Trophoblast cell (in vitro differentiated cells and primary cell): ENCODE results near the gene DOCK3.

Source experiments
- DNase-seq, 2 donors: peaks; one replicate each; pipeline ENCODE4 v3.0.0-alpha.2; 2016
- H2AFZ ChIP-seq: 2 replicates; pipeline ENCODE4 v1.6.1; 2013; ENCODE audit warnings: low read length, moderate library complexity, mild to moderate bottlenecking; ENCODE audit not compliant: insufficient read depth, poor library complexity
- H2AK5ac ChIP-seq: 2 replicates; pipeline ENCODE4 v1.6.1; 2013; ENCODE audit warnings: mild to moderate bottlenecking, low read length
- H2BK120ac ChIP-seq: 2 replicates; pipeline ENCODE4 v1.6.1; 2013; ENCODE audit warnings: low read length, mild to moderate bottlenecking, moderate library complexity; ENCODE audit not compliant: insufficient read depth, poor library complexity
- H2BK12ac ChIP-seq: 2 replicates; pipeline ENCODE4 v1.6.1; 2013; ENCODE audit warnings: mild to moderate bottlenecking, low read length, moderate library complexity
- H2BK5ac ChIP-seq: 2 replicates; pipeline ENCODE4 v1.6.1; 2013; ENCODE audit warnings: low read length, low read depth, moderate library complexity, mild to moderate bottlenecking; ENCODE audit not compliant: poor library complexity
- H3K14ac ChIP-seq: 2 replicates; pipeline ENCODE4 v1.6.1; 2013; ENCODE audit warnings: mild to moderate bottlenecking, low read length
- H3K18ac ChIP-seq: 2 replicates; pipeline ENCODE4 v1.6.1; 2013; ENCODE audit warnings: mild to moderate bottlenecking, low read length
- H3K23ac ChIP-seq: 2 replicates; pipeline ENCODE4 v1.6.1; 2013; ENCODE audit warnings: low read length
- H3K27ac ChIP-seq: 2 replicates; pipeline ENCODE4 v1.5.1; 2013; ENCODE audit warnings: low read depth, mild to moderate bottlenecking, inconsistent platforms, low read length, moderate library complexity
- H3K27me3 ChIP-seq: 2 replicates; pipeline ENCODE4 v1.6.1; 2013; ENCODE audit warnings: inconsistent platforms, mild to moderate bottlenecking, low read length, moderate library complexity; ENCODE audit not compliant: insufficient read depth
- H3K36me3 ChIP-seq, 2 experiments: 1 replicate in 1 of 2; 2 replicates in 1 of 2; pipeline ENCODE4 v1.6.1; 2013; ENCODE audit warnings: low read length in 2 of 2, mild to moderate bottlenecking in 2 of 2, moderate library complexity in 1 of 2; ENCODE audit not compliant: insufficient read depth in 2 of 2, control insufficient read depth in 1 of 2
- H3K4ac ChIP-seq: 2 replicates; pipeline ENCODE4 v1.6.1; 2013; ENCODE audit warnings: low read depth, mild to moderate bottlenecking, low read length, moderate library complexity
- H3K4me1 ChIP-seq, 2 experiments: 1 replicate in 1 of 2; 2 replicates in 1 of 2; pipeline ENCODE4 v1.6.1; 2013; ENCODE audit warnings: low read length in 2 of 2, mild to moderate bottlenecking in 2 of 2, moderate library complexity in 1 of 2; ENCODE audit not compliant: insufficient read depth in 2 of 2, control insufficient read depth in 1 of 2
- H3K4me2 ChIP-seq: 2 replicates; pipeline ENCODE4 v1.6.1; 2013; ENCODE audit warnings: inconsistent platforms, mild to moderate bottlenecking, low read length, moderate library complexity
- H3K4me3 ChIP-seq: 2 replicates; pipeline ENCODE4 v1.5.1; 2013; ENCODE audit warnings: mild to moderate bottlenecking, low read depth, low read length, inconsistent platforms
- H3K79me1 ChIP-seq: one replicate; pipeline ENCODE4 v1.6.1; 2013; ENCODE audit warnings: low read length
- H3K79me2 ChIP-seq: 2 replicates; pipeline ENCODE4 v1.6.1; 2013; ENCODE audit warnings: low read length, mild to moderate bottlenecking; ENCODE audit not compliant: control insufficient read depth, insufficient read depth, poor library complexity
- H3K9ac ChIP-seq: 2 replicates; pipeline ENCODE4 v1.6.1; 2013; ENCODE audit warnings: mild to moderate bottlenecking, low read length
- H3K9me3 ChIP-seq: 2 replicates; pipeline ENCODE4 v1.6.1; 2013; ENCODE audit warnings: low read depth, mild to moderate bottlenecking, control low read depth, inconsistent platforms, low read length; ENCODE audit not compliant: insufficient read depth
- H4K12ac ChIP-seq: 2 replicates; pipeline ENCODE4 v1.6.1; 2013; ENCODE audit warnings: low read depth, mild to moderate bottlenecking, low read length, moderate library complexity
- H4K8ac ChIP-seq: 2 replicates; pipeline ENCODE4 v1.6.1; 2013; ENCODE audit warnings: low read depth, mild to moderate bottlenecking, low read length, moderate library complexity
- H4K91ac ChIP-seq: one replicate; pipeline ENCODE4 v1.6.1; 2013; ENCODE audit warnings: low read depth, mild to moderate bottlenecking, low read length, moderate library complexity
- WGBS: extraction: QIAGEN DNeasy Blood & Tissue Kit; methylation state at CpG from one replicate; pipeline ENCODE4 v1.1.7; 2013; ENCODE audit warnings: missing lambda C conversion rate; ENCODE audit not compliant: insufficient read length, insufficient coverage; ENCODE audit errors: extremely low coverage; 5-methylcytosine and 5-hydroxymethylcytosine counted together

DOCK3 gene

GRCh38 chr3:51279448-51279847 is 604.7 kb downstream of the DOCK3 start:
- no peaks in the 10 kb centered on the region for H3K27me3 ChIP-seq
- no peak overlapping the region for H3K14ac ChIP-seq
- H3K23ac ChIP-seq = no peak overlapping the region
- DNase-seq = no peak
- H4K91ac ChIP-seq = no peak overlapping the region
- H3K79me1 ChIP-seq = no peaks in the 10 kb centered on the region
- no peak overlapping the region for H2BK120ac ChIP-seq
- no peak overlapping the region for H3K4me3 ChIP-seq
- peaks cover 2% of the 10 kb centered on the region for H3K9me3 ChIP-seq
- H2BK12ac ChIP-seq = no peak overlapping the region
- no peaks in the 10 kb centered on the region for H3K79me2 ChIP-seq
- H4K8ac ChIP-seq = no peak overlapping the region
- H3K36me3 ChIP-seq = peaks cover 2 to 11% of the 10 kb centered on the region in 2 experiments
- H3K27ac ChIP-seq = no peak overlapping the region
- no peak overlapping the region for H3K4ac ChIP-seq
- H3K4me2 ChIP-seq = no peak overlapping the region
- no peak overlapping the region for H3K18ac ChIP-seq
- no peak overlapping the region for H2BK5ac ChIP-seq
- H2AFZ ChIP-seq = no peak overlapping the region
- H3K9ac ChIP-seq = no peak overlapping the region
- H3K4me1 ChIP-seq = no peaks in the 10 kb centered on the region
- H2AK5ac ChIP-seq = no peak overlapping the region
- WGBS = no CpG with 5 or more reads among the region's 2 CpGs
- no peak overlapping the region for H4K12ac ChIP-seq

- H3K79me2 ChIP-seq = no peaks in the 10 kb centered on the region
- no peak overlapping the region for H4K91ac ChIP-seq
- no peak overlapping the region for H2AFZ ChIP-seq
- no peak overlapping the region for H2BK12ac ChIP-seq
- no peak overlapping the region for H4K8ac ChIP-seq
- no peak overlapping the region for H3K18ac ChIP-seq
- H3K9ac ChIP-seq = no peak overlapping the region
- no peak overlapping the region for H3K14ac ChIP-seq
- H4K12ac ChIP-seq = no peak overlapping the region
- DNase-seq = no peak
- H3K9me3 ChIP-seq = peaks cover 2% of the 10 kb centered on the region
- H3K27me3 ChIP-seq = no peaks in the 10 kb centered on the region
- H2AK5ac ChIP-seq = no peak overlapping the region
- no peak overlapping the region for H3K27ac ChIP-seq
- H3K4me2 ChIP-seq = no peak overlapping the region
- H2BK120ac ChIP-seq = no peak overlapping the region
- H3K79me1 ChIP-seq = no peaks in the 10 kb centered on the region
- no peak overlapping the region for H3K23ac ChIP-seq
- WGBS = no CpG with 5 or more reads among the region's 3 CpGs
- H3K36me3 ChIP-seq = peaks cover 2 to 8% of the 10 kb centered on the region in 2 experiments
- no peaks in the 10 kb centered on the region for H3K4me1 ChIP-seq
- no peak overlapping the region for H2BK5ac ChIP-seq
- no peak overlapping the region for H3K4me3 ChIP-seq
- no peak overlapping the region for H3K4ac ChIP-seq
These were observed 605.4 kb downstream of the DOCK3 start for GRCh38 chr3:51280176-51280575.

- Histone ChIP-seq H3K79me1 (no peaks in the 10 kb centered on the region), H3K9ac (no peak overlapping the region), H3K4ac (no peak overlapping the region), H2BK5ac (no peak overlapping the region), H3K23ac (no peak overlapping the region), H3K18ac (no peak overlapping the region), H3K4me3 (no peak overlapping the region), H2BK12ac (no peak overlapping the region), H2BK120ac (no peak overlapping the region), H3K14ac (no peak overlapping the region), H3K27me3 (no peaks in the 10 kb centered on the region), H3K36me3 (peaks cover 2 to 3% of the 10 kb centered on the region in 2 experiments), H3K4me1 (no peaks in the 10 kb centered on the region), H3K79me2 (no peaks in the 10 kb centered on the region), H2AFZ (no peak overlapping the region), H3K27ac (no peak overlapping the region), H4K12ac (no peak overlapping the region), H4K91ac (no peak overlapping the region), H3K9me3 (peaks cover 2% of the 10 kb centered on the region), H3K4me2 (no peak overlapping the region), H4K8ac (no peak overlapping the region), H2AK5ac (no peak overlapping the region)
- DNase-seq = no peak
- no CpG with 5 or more reads among the region's 1 CpG for WGBS
These were observed 608.2 kb downstream of the DOCK3 start for GRCh38 chr3:51282931-51283330.

- H2AK5ac ChIP-seq = no peak overlapping the region
- peaks cover 2 to 3% of the 10 kb centered on the region in 2 experiments for H3K36me3 ChIP-seq
- no peaks in the 10 kb centered on the region for H3K27me3 ChIP-seq
- no peak for DNase-seq
- H2BK5ac ChIP-seq = no peak overlapping the region
- no peak overlapping the region for H3K23ac ChIP-seq
- H3K9ac ChIP-seq = no peak overlapping the region
- no peak overlapping the region for H2AFZ ChIP-seq
- no peak overlapping the region for H3K14ac ChIP-seq
- H3K79me1 ChIP-seq = no peaks in the 10 kb centered on the region
- no peak overlapping the region for H3K4me2 ChIP-seq
- no CpG with 5 or more reads among the region's 1 CpG for whole genome bisulfite sequencing
- H2BK120ac ChIP-seq = no peak overlapping the region
- no peak overlapping the region for H3K4ac ChIP-seq
- H3K79me2 ChIP-seq = no peaks in the 10 kb centered on the region
- no peak overlapping the region for H3K4me3 ChIP-seq
- H3K18ac ChIP-seq = no peak overlapping the region
- H4K8ac ChIP-seq = no peak overlapping the region
- peaks cover 2% of the 10 kb centered on the region for H3K9me3 ChIP-seq
- no peak overlapping the region for H2BK12ac ChIP-seq
- no peak overlapping the region for H3K27ac ChIP-seq
- H4K91ac ChIP-seq = no peak overlapping the region
- H3K4me1 ChIP-seq = no peaks in the 10 kb centered on the region
- no peak overlapping the region for H4K12ac ChIP-seq
These were observed 608.7 kb downstream of the DOCK3 start for GRCh38 chr3:51283421-51283820.
